ENCODE data around the gene UNC80.

UNC80 gene

GRCh38 chr2:209913786-209914345 lies 142.2 kb downstream of the UNC80 start:
- no peak for DNase-seq (ENCODE audit: low read depth, low spot score)

- no peak for DNase-seq (ENCODE audit: low read depth, low spot score)
Observed at GRCh38 chr2:209917154-209917771, 145.6 kb downstream of the UNC80 start.

GRCh38 chr2:209918251-209918650 lies 146.6 kb downstream of the UNC80 start:
- no peak for DNase-seq (ENCODE audit: low read depth, low spot score)

GRCh38 chr2:209922116-209922515 lies 150.5 kb downstream of the UNC80 start:
- no peak for DNase-seq (ENCODE audit: low read depth, low spot score)

- DNase-seq (ENCODE audit: low read depth, low spot score), result no peak
Observed at GRCh38 chr2:209929369-209929768, 157.7 kb downstream of the UNC80 start.

- peak; percentile 95 for DNase-seq (ENCODE audit: low read depth, low spot score)
Observed at GRCh38 chr2:209933499-209934483, 162.2 kb downstream of the UNC80 start.

- peak; percentile 52 for DNase-seq (ENCODE audit: low read depth, low spot score)
Observed at GRCh38 chr2:209936106-209936666, 164.6 kb downstream of the UNC80 start.

GRCh38 chr2:209937893-209938292 lies 166.3 kb downstream of the UNC80 start:
- no peak for DNase-seq (ENCODE audit: low read depth, low spot score)

- DNase-seq (ENCODE audit: low read depth, low spot score), result no peak
Observed at GRCh38 chr2:209938906-209939305, 167.3 kb downstream of the UNC80 start.

- no peak for DNase-seq (ENCODE audit: low read depth, low spot score)
Observed at GRCh38 chr2:209940936-209941335, 169.3 kb downstream of the UNC80 start.

GRCh38 chr2:209942426-209942825 lies 170.8 kb downstream of the UNC80 start:
- DNase-seq (ENCODE audit: low read depth, low spot score), result no peak

GRCh38 chr2:209942936-209943605 lies 171.4 kb downstream of the UNC80 start:
- DNase-seq (ENCODE audit: low read depth, low spot score), result no peak

GRCh38 chr2:209943776-209944175 lies 172.1 kb downstream of the UNC80 start:
- no peak for DNase-seq (ENCODE audit: low read depth, low spot score)

- peak; percentile 57 for DNase-seq (ENCODE audit: low read depth, low spot score)
Observed at GRCh38 chr2:209946539-209946938, 174.9 kb downstream of the UNC80 start.

GRCh38 chr2:209956271-209956670 lies 184.6 kb downstream of the UNC80 start:
- no peak for DNase-seq (ENCODE audit: low read depth, low spot score)

- no peak for DNase-seq (ENCODE audit: low read depth, low spot score)
Observed at GRCh38 chr2:209958016-209958415, 186.4 kb downstream of the UNC80 start.

- DNase-seq (ENCODE audit: low read depth, low spot score), result peak; percentile 19
Observed at GRCh38 chr2:209960045-209960444, 188.4 kb downstream of the UNC80 start.

- DNase-seq (ENCODE audit: low read depth, low spot score), result peak; percentile 82
Observed at GRCh38 chr2:209960676-209961630, 189.3 kb downstream of the UNC80 start.

- no peak for DNase-seq (ENCODE audit: low read depth, low spot score)
Observed at GRCh38 chr2:209965723-209966122, 194.1 kb downstream of the UNC80 start.

- no peak for DNase-seq (ENCODE audit: low read depth, low spot score)
Observed at GRCh38 chr2:209969692-209970091, 198.1 kb downstream of the UNC80 start.

All from astrocyte of the hippocampus (primary cell).